HG03045 (cell line): ENCODE data around the gene TAS2R38.
"Not testable (repeated sequence)": the region's sequence is repeated elsewhere in the genome, so short reads cannot be mapped to it uniquely, and the experiment has no call there.

Source experiments
- ATAC-seq: cut with Tn5 transposase; IDR thresholded peaks from one replicate; pipeline ENCODE4 v1.9.1; 2021; ENCODE audit warnings: mild to moderate bottlenecking, moderate library complexity; ENCODE audit not compliant: unreplicated experiment

The TAS2R38 gene

GRCh38 chr7:141973673-141974072, at the start of gene TAS2R38:
Gene TAS2R38 (minus strand): TSS chr7:141973773. CDS start chr7:141973689, 84 bp downstream.
- no peak for ATAC-seq

- no peak for ATAC-seq
These were observed 44.6 kb upstream of the TAS2R38 start for GRCh38 chr7:142018154-142018553.

- ATAC-seq: no peak
These were observed 43.9 kb upstream of the TAS2R38 start for GRCh38 chr7:142017451-142017850.

GRCh38 chr7:142012825-142013511, 39.4 kb upstream of the TAS2R38 start:
- ATAC-seq: no peak

GRCh38 chr7:142010952-142011548, 37.5 kb upstream of the TAS2R38 start:
- no peak for ATAC-seq

GRCh38 chr7:142009187-142009586, 35.6 kb upstream of the TAS2R38 start:
- ATAC-seq: no peak

GRCh38 chr7:142006577-142006976, 33.0 kb upstream of the TAS2R38 start:
- no peak for ATAC-seq

- ATAC-seq: no peak
These were observed 28.6 kb upstream of the TAS2R38 start for GRCh38 chr7:142002179-142002578.

- ATAC-seq: no peak
These were observed 27.7 kb upstream of the TAS2R38 start for GRCh38 chr7:142001163-142001874.

GRCh38 chr7:142000244-142000643, 26.7 kb upstream of the TAS2R38 start:
- ATAC-seq: no peak

GRCh38 chr7:141999058-141999623, 25.6 kb upstream of the TAS2R38 start:
- no peak for ATAC-seq

GRCh38 chr7:141993354-141993753, 19.8 kb upstream of the TAS2R38 start:
- ATAC-seq: no peak

- no peak for ATAC-seq
These were observed 19.1 kb upstream of the TAS2R38 start for GRCh38 chr7:141992688-141993087.

- ATAC-seq: no peak
These were observed 18.6 kb upstream of the TAS2R38 start for GRCh38 chr7:141992156-141992555.

- no peak for ATAC-seq
These were observed 17.6 kb upstream of the TAS2R38 start for GRCh38 chr7:141991140-141991539.

- ATAC-seq: no peak
These were observed 16.6 kb upstream of the TAS2R38 start for GRCh38 chr7:141990011-141990725.

- ATAC-seq: not testable (repeated sequence)
These were observed 14.2 kb upstream of the TAS2R38 start for GRCh38 chr7:141987803-141988202.

GRCh38 chr7:141986923-141987322, 13.3 kb upstream of the TAS2R38 start:
- ATAC-seq: no peak

GRCh38 chr7:141985926-141986325, 12.4 kb upstream of the TAS2R38 start:
- ATAC-seq: not testable (repeated sequence)

GRCh38 chr7:141979568-141979967, 6.0 kb upstream of the TAS2R38 start:
- no peak for ATAC-seq

- ATAC-seq: no peak
These were observed 4.8 kb upstream of the TAS2R38 start for GRCh38 chr7:141978351-141978750.
